ENCODE results near the gene LEF1. TPM values are rescaled to one million over a fixed set of nuclear protein-coding genes. Genes with fewer than 3 reads are reported as not detected.
"Not testable (repeated sequence)": the region's sequence is repeated elsewhere in the genome, so short reads cannot be mapped to it uniquely, and the experiment has no call there.

LEF1 gene
- total RNA-seq, 2 donors from 2014 or later, result 130 to 175 TPM

GRCh38 chr4:108055787-108056186 is 112.9 kb downstream of the LEF1 start:
- Mint-ChIP-seq H3K4me1 (ENCODE audit: low read depth) (peaks cover 75% of the 10 kb centered on the region), H3K27me3 (ENCODE audit: low read depth) (no peaks in the 10 kb centered on the region), H3K36me3 (ENCODE audit: insufficient read depth in 2 of 2) (peaks cover under 1 to 14% of the 10 kb centered on the region in 2 donors), H3K4me3 (no peak overlapping the region), H3K9me3 (no peaks in the 10 kb centered on the region), H3K27ac (peak overlapping the region; percentile 17)
- ATAC-seq (replicated peaks in 1 of 2), result no peak
- DNase-seq, result no peak

GRCh38 chr4:108054025-108054638 is 114.6 kb downstream of the LEF1 start:
- ATAC-seq (replicated peaks in 1 of 2) (peak; percentile 18 to 23), DNase-seq (no peak)
- peaks cover 92% of the 10 kb centered on the region for H3K4me1 Mint-ChIP-seq (ENCODE audit: low read depth)
- H3K27me3 Mint-ChIP-seq (ENCODE audit: low read depth), result no peaks in the 10 kb centered on the region
- peak overlapping the region; percentile 88 for H3K27ac Mint-ChIP-seq
- peaks cover 2 to 14% of the 10 kb centered on the region in 2 donors for H3K36me3 Mint-ChIP-seq (ENCODE audit: insufficient read depth in 2 of 2)
- H3K4me3 Mint-ChIP-seq, result peak overlapping the region; percentile 46 to 52
- H3K9me3 Mint-ChIP-seq, result no peaks in the 10 kb centered on the region

- Mint-ChIP-seq H3K27ac (peak overlapping the region; percentile 88), H3K9me3 (no peaks in the 10 kb centered on the region), H3K4me1 (ENCODE audit: low read depth) (peaks cover 93% of the 10 kb centered on the region), H3K36me3 (ENCODE audit: insufficient read depth in 2 of 2) (peaks cover 2 to 17% of the 10 kb centered on the region in 2 donors), H3K27me3 (ENCODE audit: low read depth) (no peaks in the 10 kb centered on the region), H3K4me3 (peak overlapping the region; percentile 46 to 52)
- DNase-seq, result no peak
- peak; percentile 12 to 17 for ATAC-seq (replicated peaks in 1 of 2)
These were observed 115.5 kb downstream of the LEF1 start for GRCh38 chr4:108053251-108053711.

DNA sequence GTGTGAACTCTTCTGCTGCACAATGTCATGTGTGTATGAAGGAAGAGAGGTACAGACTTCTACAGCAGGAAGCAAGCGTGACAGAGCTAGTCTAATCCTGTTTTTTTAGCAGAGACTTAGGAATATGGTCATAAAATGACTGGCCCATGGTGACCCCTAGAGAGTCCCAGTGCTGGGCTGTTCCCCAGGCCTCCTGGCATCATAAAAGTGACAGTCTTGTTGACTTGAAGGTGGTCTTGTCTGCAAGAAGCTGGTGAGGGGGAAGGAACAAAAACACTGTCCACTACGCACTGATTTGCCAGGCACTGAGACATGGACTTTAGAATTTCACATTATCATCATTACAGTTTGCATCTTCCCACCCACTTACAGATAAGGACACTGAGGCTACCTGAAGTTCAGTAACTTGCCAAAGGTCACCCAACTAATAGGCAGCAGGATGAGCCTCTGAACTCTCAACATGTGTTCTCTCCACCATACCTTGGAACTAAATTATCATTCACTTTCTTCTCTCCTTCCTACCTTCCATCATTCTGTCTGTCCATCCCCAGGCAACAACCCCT is 116.1 kb downstream of the LEF1 start:
- peak overlapping the region; percentile 16 for H3K27ac Mint-ChIP-seq
- no peaks in the 10 kb centered on the region for H3K9me3 Mint-ChIP-seq
- H3K4me3 Mint-ChIP-seq, result peak overlapping the region; percentile 46 to 52
- ATAC-seq (replicated peaks in 1 of 2) (no peak), DNase-seq (no peak)
- peaks cover 2 to 23% of the 10 kb centered on the region in 2 donors for H3K36me3 Mint-ChIP-seq (ENCODE audit: insufficient read depth in 2 of 2)
- peaks cover 94% of the 10 kb centered on the region for H3K4me1 Mint-ChIP-seq (ENCODE audit: low read depth)
- no peaks in the 10 kb centered on the region for H3K27me3 Mint-ChIP-seq (ENCODE audit: low read depth)

- ATAC-seq (replicated peaks in 1 of 2) (peak in 1 of 2 donors; percentile 18), DNase-seq (no peak)
- Mint-ChIP-seq H3K36me3 (ENCODE audit: insufficient read depth in 2 of 2) (peaks cover 4 to 30% of the 10 kb centered on the region in 2 donors), H3K9me3 (no peaks in the 10 kb centered on the region), H3K4me1 (ENCODE audit: low read depth) (peaks cover 85% of the 10 kb centered on the region), H3K27ac (peak overlapping the region; percentile 98), H3K27me3 (ENCODE audit: low read depth) (no peaks in the 10 kb centered on the region), H3K4me3 (peak overlapping the region in 1 of 2 donors; percentile 58)
These were observed 117.4 kb downstream of the LEF1 start for GRCh38 chr4:108051343-108051742.

DNA sequence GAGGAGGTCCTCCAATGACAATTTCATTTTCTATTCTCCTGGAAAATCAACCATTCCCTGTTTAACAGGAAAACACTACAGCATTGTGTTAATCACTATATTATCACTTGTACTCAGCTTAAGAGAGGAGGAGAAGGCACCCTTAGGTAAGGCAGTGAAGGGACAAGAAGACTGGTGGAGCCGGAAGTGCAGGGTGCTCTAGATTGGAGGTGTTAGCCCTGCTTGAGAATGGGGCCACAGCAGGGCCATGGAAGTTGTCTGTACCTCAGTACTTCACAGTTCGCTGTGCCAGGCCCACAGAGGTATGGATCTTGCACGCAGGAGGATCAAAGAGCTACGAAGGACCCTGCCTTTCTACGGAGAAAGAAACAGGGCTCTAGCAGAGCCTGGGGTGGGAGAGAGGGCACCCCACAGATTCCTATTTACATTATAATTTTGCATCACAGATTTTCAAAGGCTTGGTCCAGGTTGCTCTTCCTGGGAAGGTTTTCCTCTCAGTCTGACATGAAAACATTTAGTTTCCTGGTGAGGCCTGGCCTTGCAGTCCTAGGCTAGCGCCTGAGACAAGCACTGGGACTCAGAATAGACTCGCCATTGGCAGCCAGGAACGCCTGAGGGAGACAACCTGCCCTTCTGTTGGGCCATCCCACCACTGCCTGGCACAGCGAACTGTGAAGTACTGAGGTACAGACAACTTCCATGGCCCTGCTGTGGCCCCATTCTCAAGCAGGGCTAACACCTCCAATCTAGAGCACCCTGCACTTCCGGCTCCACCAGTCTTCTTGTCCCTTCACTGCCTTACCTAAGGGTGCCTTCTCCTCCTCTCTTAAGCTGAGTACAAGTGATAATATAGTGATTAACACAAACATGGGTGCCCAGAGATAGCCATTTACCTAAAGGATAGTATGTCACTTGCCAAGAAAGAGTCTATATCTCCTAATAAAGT is 118.3 kb downstream of the LEF1 start:
- H3K36me3 Mint-ChIP-seq (ENCODE audit: insufficient read depth in 2 of 2), result peaks cover 4 to 38% of the 10 kb centered on the region in 2 donors
- H3K27me3 Mint-ChIP-seq (ENCODE audit: low read depth); DNase-seq; H3K9me3 Mint-ChIP-seq: not testable (repeated sequence)
- peak; percentile 28 to 47 for ATAC-seq (replicated peaks in 1 of 2)
- H3K4me3 Mint-ChIP-seq, result peak overlapping the region; percentile 86 to 98
- H3K27ac Mint-ChIP-seq, result peak overlapping the region; percentile 100
- H3K4me1 Mint-ChIP-seq (ENCODE audit: low read depth), result peaks cover 85% of the 10 kb centered on the region

- Mint-ChIP-seq H3K9me3 (no peaks in the 10 kb centered on the region), H3K27ac (peak overlapping the region; percentile 100), H3K27me3 (ENCODE audit: low read depth) (no peaks in the 10 kb centered on the region), H3K4me3 (peak overlapping the region; percentile 86 to 98), H3K4me1 (ENCODE audit: low read depth) (peaks cover 85% of the 10 kb centered on the region), H3K36me3 (ENCODE audit: insufficient read depth in 2 of 2) (peaks cover 4 to 40% of the 10 kb centered on the region in 2 donors)
- DNase-seq (no peak), ATAC-seq (replicated peaks in 1 of 2) (peak in 1 of 2 donors; percentile 24)
These were observed 119.3 kb downstream of the LEF1 start for GRCh38 chr4:108049406-108049805.

DNA sequence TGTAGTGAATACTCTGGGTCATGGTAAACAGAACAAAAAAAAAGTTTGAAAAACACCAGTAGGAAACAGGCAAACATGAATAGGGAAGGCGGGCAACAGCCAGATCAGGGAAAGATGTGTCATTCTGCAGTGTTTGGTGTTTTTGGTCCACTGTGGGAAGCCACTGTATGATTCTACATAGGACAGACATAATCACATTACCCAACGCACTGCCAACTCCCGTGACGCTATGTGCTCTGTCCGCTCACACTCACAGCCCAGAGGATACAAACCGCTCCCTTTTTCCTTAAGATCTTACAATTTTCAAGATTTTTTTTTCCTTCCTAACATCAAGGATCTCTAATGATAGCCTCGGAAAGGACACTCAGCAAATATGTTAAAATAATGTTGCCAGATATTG is 119.7 kb downstream of the LEF1 start:
- ATAC-seq (replicated peaks in 1 of 2) (no peak), DNase-seq (no peak)
- Mint-ChIP-seq H3K27ac (peak overlapping the region; percentile 100), H3K27me3 (ENCODE audit: low read depth) (no peaks in the 10 kb centered on the region), H3K9me3 (no peaks in the 10 kb centered on the region), H3K36me3 (ENCODE audit: insufficient read depth in 2 of 2) (peaks cover 4 to 39% of the 10 kb centered on the region in 2 donors), H3K4me1 (ENCODE audit: low read depth) (peaks cover 85% of the 10 kb centered on the region), H3K4me3 (peak overlapping the region; percentile 86 to 98)

- H3K27me3 Mint-ChIP-seq (ENCODE audit: low read depth), result no peaks in the 10 kb centered on the region
- no peak overlapping the region for H3K4me3 Mint-ChIP-seq
- H3K4me1 Mint-ChIP-seq (ENCODE audit: low read depth), result peaks cover 85% of the 10 kb centered on the region
- DNase-seq (no peak), ATAC-seq (replicated peaks in 1 of 2) (no peak)
- no peaks in the 10 kb centered on the region for H3K9me3 Mint-ChIP-seq
- H3K36me3 Mint-ChIP-seq (ENCODE audit: insufficient read depth in 2 of 2), result peaks cover 4 to 38% of the 10 kb centered on the region in 2 donors
- H3K27ac Mint-ChIP-seq, result peak overlapping the region; percentile 100
These were observed 120.6 kb downstream of the LEF1 start for GRCh38 chr4:108048157-108048556.

- H3K9me3 Mint-ChIP-seq, result no peaks in the 10 kb centered on the region
- no peaks in the 10 kb centered on the region for H3K27me3 Mint-ChIP-seq (ENCODE audit: low read depth)
- no peak for ATAC-seq (replicated peaks in 1 of 2)
- peak overlapping the region; percentile 48 for H3K27ac Mint-ChIP-seq
- DNase-seq, result no peak
- no peak overlapping the region for H3K4me3 Mint-ChIP-seq
- peaks cover 4 to 34% of the 10 kb centered on the region in 2 donors for H3K36me3 Mint-ChIP-seq (ENCODE audit: insufficient read depth in 2 of 2)
- peaks cover 77% of the 10 kb centered on the region for H3K4me1 Mint-ChIP-seq (ENCODE audit: low read depth)
These were observed 121.5 kb downstream of the LEF1 start for GRCh38 chr4:108047199-108047598.

- peaks cover 63% of the 10 kb centered on the region for H3K4me1 Mint-ChIP-seq (ENCODE audit: low read depth)
- ATAC-seq (replicated peaks in 1 of 2) (peak; percentile 72 to 79), DNase-seq (peak; percentile 44 to 57)
- H3K4me3 Mint-ChIP-seq, result peak overlapping the region; percentile 53 to 65
- H3K36me3 Mint-ChIP-seq (ENCODE audit: insufficient read depth in 2 of 2), result peaks cover 2 to 30% of the 10 kb centered on the region in 2 donors
- peaks cover 0 to 1% of the 10 kb centered on the region in 2 donors for H3K9me3 Mint-ChIP-seq
- H3K27ac Mint-ChIP-seq, result peak overlapping the region; percentile 97
- no peaks in the 10 kb centered on the region for H3K27me3 Mint-ChIP-seq (ENCODE audit: low read depth)
These were observed 123.1 kb downstream of the LEF1 start for GRCh38 chr4:108045687-108046024.

GRCh38 chr4:108044951-108045686 is 123.6 kb downstream of the LEF1 start:
- DNase-seq (no peak), ATAC-seq (replicated peaks in 1 of 2) (peak; percentile 75 to 82)
- peak overlapping the region; percentile 53 to 65 for H3K4me3 Mint-ChIP-seq
- peak overlapping the region; percentile 97 for H3K27ac Mint-ChIP-seq
- H3K36me3 Mint-ChIP-seq (ENCODE audit: insufficient read depth in 2 of 2), result peaks cover 2 to 30% of the 10 kb centered on the region in 2 donors
- H3K4me1 Mint-ChIP-seq (ENCODE audit: low read depth), result peaks cover 58% of the 10 kb centered on the region
- peaks cover 0 to 1% of the 10 kb centered on the region in 2 donors for H3K9me3 Mint-ChIP-seq
- H3K27me3 Mint-ChIP-seq (ENCODE audit: low read depth), result no peaks in the 10 kb centered on the region

Data from activated T-cell treated with anti-CD3 and anti-CD28 coated beads, Interleukin-2, amount 50 U/mL, for 72 hours (primary cell).